ENCODE measurements around the gene GPR162.

The GPR162 gene, protein sequence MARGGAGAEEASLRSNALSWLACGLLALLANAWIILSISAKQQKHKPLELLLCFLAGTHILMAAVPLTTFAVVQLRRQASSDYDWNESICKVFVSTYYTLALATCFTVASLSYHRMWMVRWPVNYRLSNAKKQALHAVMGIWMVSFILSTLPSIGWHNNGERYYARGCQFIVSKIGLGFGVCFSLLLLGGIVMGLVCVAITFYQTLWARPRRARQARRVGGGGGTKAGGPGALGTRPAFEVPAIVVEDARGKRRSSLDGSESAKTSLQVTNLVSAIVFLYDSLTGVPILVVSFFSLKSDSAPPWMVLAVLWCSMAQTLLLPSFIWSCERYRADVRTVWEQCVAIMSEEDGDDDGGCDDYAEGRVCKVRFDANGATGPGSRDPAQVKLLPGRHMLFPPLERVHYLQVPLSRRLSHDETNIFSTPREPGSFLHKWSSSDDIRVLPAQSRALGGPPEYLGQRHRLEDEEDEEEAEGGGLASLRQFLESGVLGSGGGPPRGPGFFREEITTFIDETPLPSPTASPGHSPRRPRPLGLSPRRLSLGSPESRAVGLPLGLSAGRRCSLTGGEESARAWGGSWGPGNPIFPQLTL

GRCh38 chr12:6821591-6822425, at the start of gene GPR162:
GPR162 (plus strand) TSS chr12:6821821; CDS start chr12:6823899, 2,078 bp downstream.
- peak; percentile 99 for DNase-seq

- DNase-seq = no peak
These were observed 49.3 kb upstream of the GPR162 start, which contains the start of gene LAG3 for GRCh38 chr12:6772331-6772695. LAG3 (plus strand) TSS chr12:6772520; CDS start chr12:6772853, 333 bp downstream.

DNA sequence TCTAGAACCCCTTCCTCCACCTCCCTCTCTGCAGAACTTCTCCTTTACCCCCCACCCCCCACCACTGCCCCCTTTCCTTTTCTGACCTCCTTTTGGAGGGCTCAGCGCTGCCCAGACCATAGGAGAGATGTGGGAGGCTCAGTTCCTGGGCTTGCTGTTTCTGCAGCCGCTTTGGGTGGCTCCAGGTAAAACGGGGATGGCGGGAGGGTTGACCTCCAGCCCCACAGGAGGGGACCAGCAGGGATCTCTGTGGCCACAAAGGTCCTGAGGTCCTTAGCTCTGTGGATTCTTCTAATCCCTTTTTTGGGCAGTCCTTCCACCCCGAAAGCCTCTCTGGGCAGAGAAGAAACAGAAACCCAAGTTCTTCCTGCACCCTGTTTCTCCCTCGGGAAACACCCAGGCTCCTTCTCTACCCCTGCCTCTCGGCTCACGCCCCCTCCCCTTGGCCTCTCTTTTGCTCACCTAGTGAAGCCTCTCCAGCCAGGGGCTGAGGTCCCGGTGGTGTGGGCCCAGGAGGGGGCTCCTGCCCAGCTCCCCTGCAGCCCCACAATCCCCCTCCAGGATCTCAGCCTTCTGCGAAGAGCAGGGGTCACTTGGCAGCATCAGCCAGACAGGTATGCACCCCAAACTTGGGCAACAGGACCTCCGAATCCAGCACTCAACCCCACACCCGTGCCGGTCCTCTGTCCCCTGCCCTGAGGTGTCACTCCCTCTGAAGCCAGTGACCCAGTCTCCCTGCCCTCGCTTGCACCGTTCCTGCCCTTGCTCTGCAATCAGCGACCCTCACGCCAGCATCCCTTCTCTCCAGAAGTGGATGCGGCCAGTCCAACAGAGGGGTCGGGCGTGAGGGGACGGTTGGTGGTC, 48.7 kb upstream of the GPR162 start:
- DNase-seq = no peak

- no peak for DNase-seq
These were observed 47.9 kb upstream of the GPR162 start for GRCh38 chr12:6773590-6774351.

DNA sequence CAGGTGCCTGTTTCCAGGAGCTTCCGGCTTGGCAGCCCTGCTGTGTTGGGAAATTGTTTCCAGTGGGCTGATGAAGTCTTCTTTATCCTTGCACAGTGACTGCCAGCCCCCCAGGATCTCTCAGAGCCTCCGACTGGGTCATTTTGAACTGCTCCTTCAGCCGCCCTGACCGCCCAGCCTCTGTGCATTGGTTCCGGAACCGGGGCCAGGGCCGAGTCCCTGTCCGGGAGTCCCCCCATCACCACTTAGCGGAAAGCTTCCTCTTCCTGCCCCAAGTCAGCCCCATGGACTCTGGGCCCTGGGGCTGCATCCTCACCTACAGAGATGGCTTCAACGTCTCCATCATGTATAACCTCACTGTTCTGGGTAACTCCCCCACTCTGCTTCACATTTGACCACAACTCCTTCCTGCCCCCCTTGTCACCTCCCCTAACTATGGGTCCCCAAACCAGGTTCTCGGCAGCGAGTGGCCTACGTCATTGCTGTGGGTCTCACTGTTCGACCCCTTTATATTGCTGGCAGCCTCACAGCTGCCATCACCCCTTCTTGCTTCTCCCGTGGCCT, 47.0 kb upstream of the GPR162 start:
- no peak for DNase-seq

DNA sequence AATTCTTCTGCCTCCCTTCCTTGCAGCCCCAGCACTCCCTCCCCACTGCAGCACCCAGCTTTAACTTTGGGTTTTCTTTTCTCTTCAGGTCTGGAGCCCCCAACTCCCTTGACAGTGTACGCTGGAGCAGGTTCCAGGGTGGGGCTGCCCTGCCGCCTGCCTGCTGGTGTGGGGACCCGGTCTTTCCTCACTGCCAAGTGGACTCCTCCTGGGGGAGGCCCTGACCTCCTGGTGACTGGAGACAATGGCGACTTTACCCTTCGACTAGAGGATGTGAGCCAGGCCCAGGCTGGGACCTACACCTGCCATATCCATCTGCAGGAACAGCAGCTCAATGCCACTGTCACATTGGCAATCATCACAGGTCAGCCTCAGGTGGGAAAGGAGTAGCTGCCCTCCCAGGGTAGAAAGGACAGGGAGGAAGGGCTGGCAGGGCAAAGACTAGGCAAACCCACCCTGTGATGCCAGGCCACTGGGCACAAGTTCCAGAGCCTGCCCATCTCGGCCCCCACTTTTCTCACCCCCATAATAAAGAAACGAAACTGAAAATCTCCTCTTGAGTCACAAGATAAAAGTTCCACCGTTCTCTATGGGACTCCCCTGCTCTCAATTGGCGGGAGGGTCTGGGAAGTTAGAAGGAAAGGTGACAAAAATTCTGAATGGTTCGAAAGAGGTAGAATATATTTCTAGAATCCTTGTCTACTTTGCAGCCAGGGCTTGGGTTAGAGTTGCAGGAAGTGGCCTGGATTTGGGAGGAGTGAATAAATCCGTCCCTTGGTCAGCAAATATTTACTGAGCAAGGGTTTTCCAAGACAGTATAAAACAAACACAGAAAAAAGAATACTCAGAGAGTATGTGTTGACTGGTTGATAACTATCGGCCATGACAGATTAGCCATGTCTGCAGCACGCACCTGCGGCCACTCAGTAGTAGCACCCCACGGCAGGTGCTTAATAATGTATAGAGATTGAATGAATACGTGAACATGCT, 46.1 kb upstream of the GPR162 start:
- DNase-seq = no peak

- no peak for DNase-seq
These were observed 44.2 kb upstream of the GPR162 start for GRCh38 chr12:6777386-6777785.

DNA sequence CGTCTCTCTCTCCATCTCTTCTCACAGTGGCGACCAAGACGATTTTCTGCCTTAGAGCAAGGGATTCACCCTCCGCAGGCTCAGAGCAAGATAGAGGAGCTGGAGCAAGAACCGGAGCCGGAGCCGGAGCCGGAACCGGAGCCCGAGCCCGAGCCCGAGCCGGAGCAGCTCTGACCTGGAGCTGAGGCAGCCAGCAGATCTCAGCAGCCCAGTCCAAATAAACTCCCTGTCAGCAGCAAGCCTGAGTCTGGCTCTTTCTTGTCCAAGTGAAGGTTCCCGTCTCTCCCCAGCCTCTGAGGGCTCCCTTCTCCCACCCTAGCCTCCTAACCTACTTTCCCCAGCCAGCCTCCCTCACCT, 43.4 kb upstream of the GPR162 start:
- no peak for DNase-seq

GRCh38 chr12:6778574-6779550, 42.8 kb upstream of the GPR162 start:
- DNase-seq = peak; percentile 100

GRCh38 chr12:6779708-6780432, 41.8 kb upstream of the GPR162 start:
- no peak for DNase-seq

- no peak for DNase-seq
These were observed 41.0 kb upstream of the GPR162 start for GRCh38 chr12:6780573-6780972.

GRCh38 chr12:6782119-6782518, 39.5 kb upstream of the GPR162 start:
- DNase-seq = no peak

DNA sequence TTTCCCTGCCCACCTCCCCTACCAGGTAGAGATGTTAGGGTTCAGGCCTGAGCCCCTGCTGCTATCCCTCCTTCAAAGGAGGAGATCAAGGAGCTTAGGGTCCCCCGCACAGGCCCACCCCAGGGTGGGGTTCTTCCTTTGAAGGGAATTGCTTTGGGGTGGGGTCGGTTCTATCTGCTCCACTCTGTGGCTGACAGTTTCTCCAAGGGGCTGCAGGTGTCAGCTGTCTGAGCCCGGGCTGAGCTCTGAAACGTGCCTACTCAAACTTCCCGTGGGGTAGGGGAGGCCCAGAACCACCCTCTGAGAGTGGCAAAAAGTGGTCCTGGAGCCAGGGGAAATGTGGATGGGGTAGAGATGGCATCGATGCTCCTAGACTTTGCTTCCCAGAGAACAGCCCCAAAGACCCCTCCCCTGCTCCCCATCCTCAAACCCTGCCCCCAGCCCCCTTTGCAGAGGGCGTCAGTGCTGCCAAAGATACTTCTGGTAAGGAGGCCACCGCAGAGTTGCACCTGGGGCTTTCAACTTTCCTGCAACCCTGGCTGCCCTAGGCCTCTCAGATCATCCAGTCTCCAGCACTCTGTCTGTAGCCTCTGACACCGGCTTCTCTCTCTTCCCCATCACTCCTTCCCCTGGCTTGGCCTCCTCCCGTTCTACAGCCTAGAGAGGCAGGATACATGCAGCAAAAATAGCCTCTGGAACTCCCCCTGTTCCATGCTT, 38.6 kb upstream of the GPR162 start:
- DNase-seq = no peak

- DNase-seq = no peak
These were observed 37.8 kb upstream of the GPR162 start for GRCh38 chr12:6783828-6784227.

GRCh38 chr12:6784296-6784695, 37.3 kb upstream of the GPR162 start:
- DNase-seq = no peak

DNA sequence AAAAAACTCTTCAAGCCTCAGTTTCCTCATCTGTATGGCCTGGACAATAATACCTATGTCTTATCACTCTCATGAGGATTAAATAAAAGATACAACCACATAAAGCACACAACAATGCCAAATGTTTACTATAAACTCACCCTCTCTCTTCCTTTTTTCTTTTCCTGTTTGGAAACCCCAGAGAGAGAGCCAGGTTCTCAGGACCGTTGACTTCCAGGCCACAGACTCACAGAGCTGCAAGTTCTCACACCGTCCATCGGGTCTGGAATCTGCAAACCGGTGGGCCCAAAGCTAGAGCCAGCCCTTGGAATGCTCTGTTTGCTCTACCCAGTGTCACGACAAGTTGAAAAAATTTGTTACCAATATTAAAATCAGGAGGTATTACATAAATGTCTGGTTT, 36.9 kb upstream of the GPR162 start:
- DNase-seq = no peak

DNA sequence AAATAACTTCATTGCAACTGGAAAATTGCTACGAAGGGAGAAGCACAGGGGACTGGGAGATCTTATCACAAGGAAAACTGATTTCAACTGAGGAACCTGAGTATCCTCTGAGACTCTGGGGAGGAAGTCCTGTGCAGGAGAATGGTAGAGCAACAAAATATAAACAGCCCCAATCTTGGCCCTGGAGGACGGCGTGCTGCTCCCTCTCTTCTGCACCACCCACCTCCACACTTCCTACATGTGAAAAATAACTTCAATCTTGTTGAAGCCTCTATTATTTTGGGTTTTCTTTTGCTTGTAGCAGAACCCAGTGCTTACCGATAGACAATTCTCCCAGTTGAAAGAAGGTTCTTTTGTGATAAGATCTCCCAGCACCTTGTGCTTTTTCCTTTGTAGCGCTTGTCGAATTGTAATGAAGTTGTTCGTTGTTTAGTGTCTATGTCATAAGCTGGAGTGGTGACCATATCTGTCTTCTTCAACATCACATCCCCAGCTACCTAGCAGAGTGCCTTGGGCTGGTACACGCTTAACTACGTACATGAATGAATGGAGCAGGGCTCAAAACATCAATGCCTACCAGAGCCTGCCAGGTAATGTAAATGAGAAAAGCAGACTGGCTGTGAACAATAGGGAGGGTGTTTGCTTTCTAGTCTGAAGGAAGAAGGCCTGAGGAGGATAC, 35.1 kb upstream of the GPR162 start:
- DNase-seq = no peak

Measured in NCI-H2171 treated with DMSO at 0.1 percent for 48 hours (cell line).